Measurements from ENCODE around the gene TIMM22.
A peak's percentile ranks its signal among the peaks of the same experiment; 100 is the strongest.

Gene TIMM22

GRCh38 chr17:1024076-1024475 is 27.1 kb downstream of the TIMM22 start:
- DNase-seq: no peak

DNA sequence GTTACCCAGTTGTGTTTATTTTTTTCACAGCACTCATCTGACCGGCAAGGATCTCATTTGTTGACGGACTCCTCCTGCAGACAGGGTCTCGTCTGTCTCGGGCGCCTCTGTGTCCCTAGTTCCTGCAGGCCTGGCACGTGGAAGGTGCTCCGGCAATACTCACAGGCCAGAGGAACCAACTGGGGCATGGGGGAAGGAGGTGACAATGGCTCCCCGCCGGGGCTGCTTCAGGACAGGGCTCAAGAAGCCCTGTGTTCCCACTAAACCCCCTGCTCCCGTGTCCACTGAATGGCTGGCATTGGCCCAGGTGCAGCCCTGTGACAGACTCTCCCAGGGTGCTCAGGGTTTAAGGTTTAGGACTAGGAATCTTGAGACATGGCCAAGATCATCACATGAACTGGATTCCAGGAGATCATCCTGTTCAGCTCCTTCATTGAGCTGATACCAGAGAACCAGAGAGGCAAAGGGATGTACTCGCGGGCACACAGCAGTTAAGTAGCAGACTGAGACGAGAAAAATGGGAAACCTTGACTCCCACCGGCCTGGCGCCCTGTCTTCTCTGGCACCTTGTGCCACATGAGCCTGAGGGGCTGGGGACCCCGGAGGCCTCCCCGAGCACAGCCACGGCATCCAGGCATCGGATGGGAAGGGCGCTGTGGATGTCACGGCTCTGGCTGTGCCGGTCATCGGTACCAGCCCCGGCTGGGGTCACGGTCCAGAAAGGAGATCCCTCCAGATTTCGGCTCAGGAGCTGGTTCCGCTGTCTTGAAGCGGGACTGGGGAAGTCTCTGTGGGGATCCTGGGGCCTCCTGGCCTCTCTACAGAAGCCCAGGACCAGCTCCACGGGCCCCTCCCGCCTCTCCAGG is 29.0 kb downstream of the TIMM22 start:
- DNase-seq: no peak

DNA sequence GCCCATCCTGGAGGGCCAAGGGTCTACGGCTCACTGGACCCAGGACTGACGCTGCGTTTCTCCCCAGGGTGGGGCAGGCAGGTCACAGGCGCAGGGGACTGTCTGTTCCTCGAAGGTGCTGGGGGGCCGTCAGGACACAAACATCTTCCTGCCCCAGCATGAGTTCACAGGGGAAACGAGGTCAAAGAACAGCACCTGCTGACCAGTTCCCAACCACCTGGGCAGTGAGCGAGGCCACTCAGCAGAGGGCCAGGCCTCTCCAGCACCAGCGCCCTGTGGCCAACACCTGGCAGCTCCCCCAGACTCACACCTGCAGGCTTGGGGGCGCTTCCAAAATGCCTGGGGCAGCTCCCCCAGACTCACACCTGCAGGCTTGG is 29.7 kb downstream of the TIMM22 start:
- DNase-seq: no peak

GRCh38 chr17:1027044-1027443 is 30.1 kb downstream of the TIMM22 start:
- DNase-seq: no peak

- DNase-seq: no peak
Observed at GRCh38 chr17:1029196-1029921, 32.4 kb downstream of the TIMM22 start.

- DNase-seq: no peak
Observed at GRCh38 chr17:1029922-1030644, 33.2 kb downstream of the TIMM22 start.

- DNase-seq: no peak
Observed at GRCh38 chr17:1030684-1031532, 34.0 kb downstream of the TIMM22 start.

DNA sequence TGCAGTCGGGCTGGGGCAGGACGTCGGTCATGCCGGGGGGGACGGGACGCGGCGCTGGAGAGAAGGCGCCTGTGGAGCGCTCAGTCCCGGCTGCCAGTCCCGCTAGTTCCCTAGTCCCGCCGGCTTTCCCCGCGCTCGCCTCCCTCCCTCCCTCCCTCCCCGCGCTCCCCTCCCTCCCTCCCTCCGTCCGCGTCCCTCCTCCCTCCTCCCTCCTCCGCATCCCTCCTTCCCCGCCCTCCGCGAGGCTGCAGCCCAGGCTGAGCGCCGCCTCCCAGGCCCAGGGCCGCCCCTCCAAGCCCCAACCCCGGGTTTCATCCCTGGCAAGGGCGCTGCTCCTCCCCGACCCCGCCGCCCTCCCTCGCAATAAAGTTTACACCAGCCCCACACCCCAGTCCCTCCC is 34.8 kb downstream of the TIMM22 start:
- no peak for DNase-seq

DNA sequence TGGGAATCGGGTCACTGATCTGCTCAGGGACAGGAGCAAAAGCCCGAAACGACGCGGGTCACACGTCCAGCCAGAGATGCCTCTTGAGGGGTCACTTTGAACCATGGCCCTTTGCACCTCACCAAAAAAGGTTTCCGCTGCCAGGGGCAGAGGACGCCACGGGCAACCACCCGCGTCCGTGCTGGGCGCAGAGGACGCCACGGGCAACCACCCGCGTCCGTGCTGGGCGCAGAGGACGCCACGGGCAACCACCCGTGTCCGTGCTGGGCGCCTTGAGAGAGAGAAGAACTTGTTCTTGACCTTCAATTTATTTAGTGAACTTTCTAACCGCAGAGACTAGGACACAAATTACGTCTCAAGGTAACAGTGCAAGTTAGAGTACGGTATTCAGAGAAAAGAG is 35.5 kb downstream of the TIMM22 start:
- no peak for DNase-seq

DNA sequence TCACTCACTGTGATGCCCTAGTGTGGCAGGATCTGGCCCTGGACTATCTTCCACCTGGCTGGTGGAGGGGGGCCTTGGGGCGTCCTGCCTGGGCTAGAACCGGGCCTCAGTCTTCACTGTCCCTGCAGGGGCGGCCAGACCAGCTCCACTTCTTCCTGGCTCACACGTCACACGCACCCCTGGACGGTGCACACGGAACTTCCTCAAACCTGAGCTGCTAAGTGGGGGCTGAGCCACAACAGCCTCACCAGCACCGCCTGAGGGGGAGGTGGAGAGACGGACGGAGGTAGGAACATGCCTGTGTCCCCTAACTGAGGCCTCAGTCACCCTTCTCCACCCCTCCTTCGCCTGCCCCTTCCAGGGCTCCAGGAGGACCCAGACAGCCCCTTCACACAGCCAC is 36.6 kb downstream of the TIMM22 start:
- DNase-seq: no peak

GRCh38 chr17:1034652-1035210 is 37.8 kb downstream of the TIMM22 start:
- peak; percentile 95 for DNase-seq

DNA sequence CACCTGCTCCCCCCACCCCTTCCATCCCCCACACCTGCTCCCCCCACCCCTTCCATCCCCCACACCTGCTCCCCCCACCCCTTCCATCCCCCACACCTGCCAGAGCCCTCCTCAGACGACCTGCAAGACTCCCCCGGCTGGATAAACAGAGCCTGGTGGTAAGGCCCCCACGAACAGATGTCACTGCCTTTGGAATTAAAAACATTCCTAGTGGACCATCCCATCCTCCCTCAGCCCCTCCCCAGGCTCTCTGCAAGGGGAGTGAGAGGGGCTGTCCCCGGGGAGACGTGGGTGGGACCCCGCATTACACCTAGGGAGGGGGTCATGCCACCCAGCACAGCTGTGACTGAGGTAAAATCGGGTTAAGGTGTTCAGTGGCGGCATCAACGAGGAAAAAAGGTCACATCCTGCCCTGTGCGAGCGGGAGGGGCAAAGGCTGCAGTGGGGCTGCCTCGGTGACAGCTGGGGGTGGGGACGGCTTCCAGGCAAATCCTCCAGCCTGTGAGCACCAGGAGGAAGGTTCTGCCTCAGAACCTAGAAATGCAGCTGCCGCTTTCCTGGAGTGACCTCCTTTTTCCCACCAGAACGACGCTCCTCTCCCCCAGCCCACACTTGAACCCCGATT is 38.7 kb downstream of the TIMM22 start:
- peak; percentile 93 for DNase-seq

DNA sequence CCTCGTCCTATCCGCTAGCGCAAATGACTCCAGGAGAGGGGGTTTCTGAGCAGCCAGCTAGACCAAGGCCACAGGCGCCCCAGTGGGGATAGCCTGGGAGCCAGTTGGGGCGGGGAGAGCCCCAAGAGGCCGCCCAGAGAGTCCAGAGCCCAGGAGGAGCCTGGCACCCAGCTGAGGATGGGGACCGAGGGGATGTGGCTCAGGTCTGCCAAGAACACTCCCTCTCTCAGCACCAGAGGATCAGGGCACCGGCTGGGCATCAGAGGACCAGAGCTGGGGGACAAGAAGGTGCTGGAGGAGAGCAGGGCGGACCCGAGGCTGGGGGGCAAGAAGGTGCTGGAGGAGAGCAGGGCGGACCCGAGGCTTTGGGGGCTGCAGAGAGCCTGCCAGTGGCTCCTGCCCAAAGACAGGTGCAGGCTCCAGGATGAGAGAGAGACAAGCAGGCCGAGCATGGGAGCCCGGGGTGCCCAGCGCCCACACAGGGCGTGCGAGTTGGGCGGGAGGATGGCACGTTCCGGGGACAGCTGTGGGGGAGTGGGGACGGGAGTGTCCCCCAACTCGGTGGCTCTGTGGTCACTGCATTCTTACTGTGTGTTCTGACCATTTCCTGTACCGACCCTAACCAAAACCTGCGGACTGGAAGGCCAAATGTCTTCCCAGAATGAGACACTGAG is 39.4 kb downstream of the TIMM22 start:
- no peak for DNase-seq

- no peak for DNase-seq
Observed at GRCh38 chr17:1036845-1037237, 39.9 kb downstream of the TIMM22 start.

GRCh38 chr17:1037238-1037879 is 40.4 kb downstream of the TIMM22 start:
- DNase-seq: no peak

DNA sequence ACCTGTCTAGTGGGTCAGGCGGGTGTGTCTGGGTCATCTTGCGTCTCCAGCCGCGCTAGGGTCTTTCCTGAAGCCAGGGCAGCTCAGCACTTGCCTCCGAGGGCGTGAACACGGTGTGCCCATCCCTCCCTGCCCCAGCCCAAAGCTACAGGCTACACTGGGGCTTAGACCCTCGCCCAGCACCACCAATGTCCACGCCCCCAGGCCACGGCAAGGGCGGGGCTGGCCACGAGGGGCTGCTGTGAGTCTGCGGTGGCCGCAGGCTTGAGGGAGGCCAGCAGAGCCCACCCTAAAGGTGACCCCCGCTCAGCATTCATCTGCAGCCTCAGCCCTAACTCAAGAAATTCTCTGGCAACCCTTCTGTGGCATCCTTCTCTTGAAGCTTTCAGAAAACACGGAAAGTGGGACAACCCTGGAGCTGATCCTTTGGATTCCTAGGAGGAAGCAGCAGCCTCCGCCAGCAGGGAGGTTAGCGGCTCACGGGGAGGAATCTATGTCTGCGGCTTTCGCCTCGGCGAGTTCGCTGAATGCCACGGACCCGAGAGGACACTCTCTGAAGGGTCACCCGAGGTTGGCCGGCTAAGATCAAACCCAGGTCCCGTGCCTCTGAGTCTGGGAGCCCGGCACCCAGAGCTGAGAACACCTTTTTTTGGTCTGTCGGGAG is 41.7 kb downstream of the TIMM22 start:
- DNase-seq: no peak

DNA sequence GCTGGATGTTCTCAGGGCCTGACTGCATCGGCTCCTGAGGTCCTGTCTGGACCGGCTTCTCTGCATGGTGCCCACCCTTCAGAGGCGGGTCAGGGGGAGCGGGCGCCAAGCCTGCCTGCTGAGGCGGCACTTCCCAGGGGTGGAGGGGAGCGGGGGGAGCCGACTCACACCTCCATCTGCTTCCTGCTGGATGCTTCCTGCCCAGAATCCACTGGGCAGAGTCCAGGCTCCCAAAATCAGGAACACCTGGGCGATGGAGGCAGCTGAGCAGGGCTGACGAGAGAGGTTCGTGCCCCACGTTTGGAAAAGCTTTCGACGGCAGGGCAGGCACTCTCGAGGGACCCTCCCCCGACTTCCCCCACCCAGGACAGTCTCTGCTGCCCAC is 42.2 kb downstream of the TIMM22 start:
- DNase-seq: no peak

DNA sequence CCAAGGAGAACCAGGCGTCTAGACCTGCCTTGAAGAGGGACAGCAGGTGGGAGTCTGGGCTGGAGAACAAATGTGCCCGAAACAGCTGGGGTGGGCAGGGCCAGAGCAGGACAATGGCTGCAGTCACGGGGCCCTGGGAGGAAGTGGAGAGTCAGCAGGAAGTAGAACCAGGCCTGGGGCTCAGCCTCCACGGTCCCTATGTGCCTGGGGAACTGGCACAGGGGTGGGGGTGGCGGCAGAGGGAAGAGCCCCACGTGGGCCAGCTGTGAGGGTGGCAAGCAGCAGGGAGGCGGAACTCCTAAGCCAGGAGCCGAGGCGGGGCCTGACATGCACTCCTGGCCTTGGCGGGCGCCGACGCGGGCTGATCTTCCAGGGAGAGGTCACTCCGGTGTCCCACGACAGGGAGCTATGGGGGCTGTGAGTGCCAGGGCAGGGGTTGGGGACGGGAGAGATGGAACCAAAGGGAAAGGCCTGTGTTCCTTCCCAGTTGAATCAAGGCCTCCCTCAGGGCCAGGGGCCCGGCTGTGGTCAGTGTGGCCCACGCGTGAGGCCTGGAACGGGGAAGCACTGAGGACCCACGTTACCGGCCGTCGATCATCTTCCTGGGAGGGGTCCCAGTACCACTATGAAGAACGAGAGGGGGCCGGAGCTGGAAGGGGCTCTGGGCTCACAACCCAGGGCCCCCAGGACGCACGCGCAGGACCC is 42.7 kb downstream of the TIMM22 start:
- peak; percentile 64 for DNase-seq

- no peak for DNase-seq
Observed at GRCh38 chr17:1040216-1040600, 43.3 kb downstream of the TIMM22 start.

- no peak for DNase-seq
Observed at GRCh38 chr17:1041746-1042145, 44.8 kb downstream of the TIMM22 start.

Data from NCI-H524 treated with DMSO at 0.1 percent for 48 hours (cell line).